HG03558 (cell line): Measurements from ENCODE around the gene TNFAIP8.
A peak's percentile ranks its signal among the peaks of the same experiment; 100 is the strongest.

Experiments
- ATAC-seq: cut with Tn5 transposase; IDR thresholded peaks from one replicate; pipeline ENCODE4 v1.9.1; 2021; ENCODE audit warnings: moderate number of reproducible peaks; ENCODE audit not compliant: unreplicated experiment; ENCODE audit errors: extremely low read depth

The TNFAIP8 gene

DNA sequence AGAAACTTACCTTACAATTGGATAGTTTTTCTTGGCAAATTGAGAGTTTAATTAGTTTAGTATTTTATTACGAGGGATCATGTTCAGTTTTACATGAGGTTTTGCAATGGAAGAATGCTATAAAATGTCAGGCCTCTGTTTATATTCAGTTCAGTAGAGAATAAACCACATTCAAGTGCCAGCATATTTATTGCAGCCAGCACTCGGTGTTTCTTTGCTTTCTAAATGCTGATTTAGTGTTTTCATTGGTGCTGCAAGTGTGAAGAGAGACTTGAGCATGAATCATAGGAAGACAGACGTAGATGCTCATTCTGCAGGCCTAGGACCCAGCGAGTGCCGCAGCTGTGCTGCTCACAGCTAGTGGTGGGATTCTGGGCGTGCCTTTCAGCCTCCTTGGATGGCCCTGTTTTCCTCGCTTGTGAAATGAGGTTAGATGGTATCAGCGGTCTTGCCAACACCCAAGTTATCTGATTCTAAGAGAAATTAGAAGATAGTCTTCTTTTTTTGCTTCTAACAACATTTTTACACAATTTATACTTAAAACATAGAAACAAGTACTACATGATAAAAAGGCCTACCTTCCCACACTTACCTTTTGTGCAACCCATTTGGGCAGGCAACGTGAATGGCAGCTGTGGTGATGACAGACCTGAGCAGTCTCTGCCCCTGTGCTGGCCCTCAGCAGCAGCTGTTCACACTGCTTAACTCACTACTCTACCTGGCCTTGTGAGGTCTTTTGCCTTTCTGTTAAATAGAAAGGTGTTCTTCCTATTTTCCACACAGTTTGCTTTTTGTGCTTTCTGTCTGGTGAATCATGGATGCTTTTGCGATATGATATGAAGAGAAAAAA, 26.8 kb upstream of the TNFAIP8 start:
- no peak for ATAC-seq

DNA sequence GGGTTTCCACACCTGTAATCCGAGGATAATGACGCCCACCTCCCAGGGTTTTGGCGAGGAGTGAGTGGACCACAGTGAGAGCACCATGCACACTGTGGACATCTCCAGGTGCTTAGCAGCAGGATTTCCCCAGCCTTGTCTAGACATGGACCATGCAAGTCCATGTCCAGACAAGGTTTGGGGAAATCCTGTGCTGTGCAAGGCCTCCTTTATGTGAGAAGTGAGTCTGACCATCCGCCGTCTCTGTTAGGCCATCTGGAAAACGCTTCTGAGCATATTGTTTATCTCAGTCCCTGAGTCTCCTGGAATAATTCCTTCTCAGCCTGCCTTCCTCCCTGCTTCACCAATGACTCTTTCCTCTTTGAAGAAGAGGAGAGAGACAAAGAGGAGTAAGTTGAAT, 26.2 kb upstream of the TNFAIP8 start:
- ATAC-seq = no peak

DNA sequence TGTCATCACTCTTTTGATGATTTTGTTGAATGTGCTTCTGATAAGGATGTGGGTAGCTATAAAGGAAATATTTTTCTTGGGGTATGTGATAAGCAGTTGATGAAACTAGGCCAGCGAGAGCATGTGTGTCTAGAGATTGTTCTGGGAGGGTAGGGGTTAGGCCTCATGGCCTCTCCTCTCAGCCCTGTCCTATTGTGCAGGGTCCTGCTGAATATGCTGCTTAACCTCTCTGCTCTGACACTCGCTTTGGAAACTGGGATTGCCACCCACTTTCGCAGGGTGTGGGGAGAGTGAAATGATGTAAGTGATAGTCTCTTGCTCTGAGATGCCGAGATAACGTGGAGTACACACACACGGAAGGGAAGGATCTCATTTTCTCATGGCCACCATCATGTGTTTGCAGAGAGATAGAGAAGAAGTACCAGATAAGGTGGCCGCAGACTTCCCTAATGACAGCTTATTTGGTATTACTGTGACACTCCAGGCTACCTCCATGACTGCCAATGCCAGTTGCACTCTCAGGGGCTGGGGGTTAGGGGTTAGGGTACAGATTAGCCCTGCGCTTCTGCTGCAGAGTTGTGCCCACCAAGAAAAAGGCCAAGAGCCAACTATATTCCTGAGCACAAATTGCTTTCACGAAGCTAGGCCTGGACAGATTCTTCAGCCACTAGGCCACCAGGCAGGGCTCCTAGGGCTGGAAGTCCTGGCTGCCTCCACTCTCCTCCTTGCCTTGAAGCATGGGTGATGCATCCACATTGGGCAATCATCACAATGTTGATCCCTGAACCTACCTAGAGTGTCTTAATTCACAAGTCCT, 25.2 kb upstream of the TNFAIP8 start:
- ATAC-seq = no peak

DNA sequence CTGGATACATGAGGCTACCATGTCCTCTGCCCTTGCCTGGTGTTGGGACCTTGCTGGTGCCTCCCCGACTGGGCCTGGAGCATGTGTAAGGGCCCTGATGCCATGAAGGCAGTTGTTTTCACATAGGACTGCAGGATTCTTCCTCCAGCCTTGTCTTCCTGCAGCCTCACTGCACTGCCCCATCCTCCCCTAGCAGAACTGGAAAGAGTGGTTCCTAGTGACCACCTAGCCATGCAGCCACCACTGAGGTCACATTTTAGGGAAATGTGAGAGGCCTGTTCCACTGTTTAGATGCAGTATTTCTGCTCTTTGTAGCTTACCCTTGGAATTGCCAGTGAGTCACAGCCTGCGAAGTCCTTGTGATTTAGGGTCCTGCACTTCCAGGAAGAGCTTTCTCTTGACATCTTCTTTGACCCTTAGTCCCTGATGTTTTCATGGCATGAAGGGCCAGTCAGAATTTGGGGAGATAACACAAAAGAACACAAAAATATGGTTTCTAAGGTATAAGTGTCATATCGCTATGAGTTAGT, 24.2 kb upstream of the TNFAIP8 start:
- ATAC-seq = no peak

DNA sequence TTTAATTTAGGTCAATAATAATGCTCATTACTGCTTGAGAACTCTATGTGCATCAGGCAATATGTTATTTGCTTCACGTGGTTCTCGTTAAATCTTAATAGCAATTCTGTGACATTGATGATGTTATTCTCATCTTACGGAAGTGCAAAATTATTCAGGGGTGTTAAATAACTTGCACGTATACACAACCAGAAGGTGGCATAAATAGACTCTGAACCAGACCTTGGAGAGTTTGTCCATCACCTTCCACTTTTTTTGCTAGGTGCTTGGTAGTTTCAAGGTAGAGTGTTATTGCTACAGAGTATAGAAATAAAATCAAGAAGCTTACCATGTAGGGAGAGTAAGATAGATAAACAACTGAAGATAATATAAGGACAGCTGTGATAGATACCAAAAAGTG, 23.6 kb upstream of the TNFAIP8 start:
- ATAC-seq = no peak

DNA sequence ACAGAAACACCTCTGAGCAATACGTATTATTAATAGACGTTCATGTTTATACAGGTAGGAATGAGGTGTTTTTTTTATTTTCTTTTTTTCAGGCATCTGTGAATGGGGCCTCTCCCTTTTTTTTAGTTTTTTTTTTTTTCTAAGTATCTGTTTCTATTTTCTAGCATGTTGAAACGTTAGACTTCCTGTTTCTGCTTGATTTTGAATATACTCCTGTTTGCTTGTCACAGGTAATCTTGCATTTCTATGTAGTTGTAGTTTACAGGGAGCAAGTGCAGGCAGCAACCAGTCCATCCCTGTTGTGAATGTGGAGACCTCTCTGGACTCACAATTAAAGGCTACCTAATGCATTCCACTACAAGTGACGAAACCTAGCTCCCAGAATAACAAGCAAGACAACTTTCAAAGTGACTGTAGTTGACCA, 22.8 kb upstream of the TNFAIP8 start:
- no peak for ATAC-seq

DNA sequence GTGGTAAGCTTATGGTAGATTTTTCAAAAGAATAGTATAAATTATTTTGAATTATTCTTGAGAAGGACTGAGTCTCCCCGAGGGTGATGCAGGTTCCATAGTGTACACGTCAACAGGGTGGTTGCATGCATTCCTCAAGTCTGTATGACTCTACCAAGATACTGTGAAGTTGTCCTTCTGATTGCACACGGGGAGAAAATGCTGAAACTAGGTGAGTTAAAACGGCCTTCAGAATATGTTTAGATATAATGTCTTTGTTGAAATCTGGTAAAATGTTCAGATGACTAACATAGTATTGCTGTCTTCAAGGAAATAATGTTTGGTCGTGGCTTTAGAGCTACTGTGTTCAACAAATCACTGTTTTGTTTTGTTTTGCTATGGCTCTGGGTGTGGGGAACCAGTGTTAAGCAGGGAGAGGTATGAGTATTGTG, 22.4 kb upstream of the TNFAIP8 start:
- no peak for ATAC-seq

DNA sequence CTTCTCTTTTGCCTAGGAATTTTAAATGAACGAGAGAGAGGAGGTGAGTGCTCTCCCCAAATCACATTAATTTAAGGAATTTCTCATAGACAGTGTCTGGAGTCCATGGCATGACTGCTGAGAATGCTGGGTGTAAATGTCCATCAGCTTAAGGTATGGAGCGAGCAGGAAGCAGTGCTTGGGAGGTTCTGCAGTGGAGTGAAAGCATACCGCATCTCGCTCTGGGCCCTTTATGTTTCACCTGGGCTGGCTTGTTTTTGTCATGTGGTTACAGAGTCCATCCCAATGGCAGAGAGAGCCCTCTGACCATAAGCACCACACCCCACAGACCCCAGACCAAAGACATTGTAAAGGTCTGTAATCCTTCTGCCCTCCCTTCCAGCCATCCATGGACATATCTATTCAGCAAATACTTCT, 20.6 kb upstream of the TNFAIP8 start:
- no peak for ATAC-seq

DNA sequence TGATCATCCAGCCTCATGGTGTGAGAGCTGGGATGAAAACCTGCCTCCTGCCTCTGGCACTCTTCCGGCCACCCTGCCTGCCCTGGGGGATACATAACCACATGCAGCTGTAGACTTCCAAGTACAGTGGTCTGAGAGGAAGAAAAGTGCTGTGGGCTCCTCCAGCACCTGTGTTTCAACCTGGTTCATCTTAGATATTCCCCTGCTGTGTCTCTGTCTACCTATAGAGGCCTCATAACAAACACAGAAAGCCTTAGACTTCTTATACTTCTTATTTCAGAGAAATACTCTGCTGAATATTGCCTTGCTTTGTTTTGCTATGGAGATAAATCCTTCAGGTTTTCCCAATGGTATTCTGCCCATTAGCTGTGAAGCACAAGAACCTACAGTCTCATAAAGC, 19.6 kb upstream of the TNFAIP8 start:
- ATAC-seq = no peak

DNA sequence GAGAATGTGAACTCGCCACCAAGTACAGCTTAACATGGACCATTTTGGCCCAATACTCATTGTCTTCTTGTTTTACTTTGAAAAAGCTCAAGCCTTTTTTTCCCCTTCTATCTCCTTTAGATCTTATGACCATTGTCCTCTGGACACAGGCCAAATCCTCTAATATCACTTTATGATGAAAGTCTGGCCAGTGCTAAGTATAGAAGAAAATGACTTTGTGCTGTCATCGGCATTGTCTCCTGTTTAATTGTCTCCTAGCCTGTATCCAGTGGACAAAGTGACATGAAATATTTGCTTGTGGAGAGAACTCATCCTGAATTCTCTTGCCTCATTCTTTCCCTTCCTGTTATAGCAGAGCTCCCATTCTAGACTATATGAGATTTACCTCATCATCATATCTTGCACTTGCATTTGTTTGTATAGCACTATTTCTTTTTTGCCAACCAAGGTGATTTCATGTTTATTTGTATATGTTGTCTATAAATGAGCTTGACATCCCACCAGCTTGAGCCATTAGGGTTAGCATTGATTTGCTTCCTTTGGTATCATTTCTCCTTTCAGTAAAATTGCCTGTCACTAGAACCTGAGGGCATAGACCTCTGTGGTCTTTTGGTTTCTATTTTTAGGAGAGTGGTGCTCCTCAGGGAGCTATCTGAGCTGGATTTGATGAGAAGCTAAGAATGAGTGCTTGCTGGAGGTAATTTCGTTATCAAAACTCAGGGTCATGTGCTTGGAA, 18.8 kb upstream of the TNFAIP8 start:
- no peak for ATAC-seq

DNA sequence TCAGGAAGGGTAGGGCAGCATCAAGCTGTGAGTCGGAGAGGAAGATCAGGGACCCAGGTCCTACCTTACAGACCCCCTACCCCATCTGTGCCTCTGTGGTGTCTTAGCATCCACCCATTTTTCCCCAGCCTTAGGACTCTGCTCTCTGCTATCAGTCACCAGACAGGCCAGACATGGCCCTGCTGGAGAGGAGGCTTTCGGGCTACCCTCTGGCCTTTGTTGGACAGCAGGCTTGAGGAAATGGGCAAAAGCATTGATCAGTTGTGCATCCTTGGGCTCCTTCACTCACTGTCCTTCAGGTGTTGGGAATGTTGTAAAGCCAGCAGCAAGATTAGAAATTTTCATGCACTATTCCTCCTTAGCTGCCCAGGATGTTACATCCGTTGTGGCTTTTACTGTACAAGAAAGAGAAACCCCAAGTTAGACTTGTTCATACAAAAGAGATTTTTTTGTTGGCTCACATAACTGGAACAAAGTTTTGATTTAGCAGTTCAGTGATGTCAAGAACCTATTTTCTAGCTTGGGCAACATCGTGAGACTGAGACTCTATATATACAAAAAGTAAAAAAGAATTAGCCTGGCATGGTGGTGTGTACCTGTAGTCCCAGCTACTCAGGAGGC, 17.4 kb upstream of the TNFAIP8 start:
- ATAC-seq = no peak

DNA sequence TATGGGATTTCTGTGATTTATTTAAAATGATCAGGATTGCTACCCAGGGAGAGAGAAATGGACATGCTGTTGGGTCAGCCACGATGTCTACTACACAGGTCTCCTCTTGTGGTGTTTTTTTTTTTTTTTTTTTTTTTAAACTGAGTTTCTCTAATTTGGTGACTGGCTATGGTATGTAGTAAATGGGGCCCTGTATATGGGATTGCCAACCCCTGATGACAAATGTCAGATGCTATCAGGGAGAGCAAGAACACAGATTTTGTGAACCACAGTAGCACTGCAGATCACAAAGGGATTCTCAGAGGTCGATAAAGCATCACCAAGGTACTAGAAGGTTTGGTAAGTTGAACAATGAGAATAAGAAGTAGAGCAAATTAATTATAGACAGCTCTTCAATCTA, 16.5 kb upstream of the TNFAIP8 start:
- ATAC-seq = no peak

DNA sequence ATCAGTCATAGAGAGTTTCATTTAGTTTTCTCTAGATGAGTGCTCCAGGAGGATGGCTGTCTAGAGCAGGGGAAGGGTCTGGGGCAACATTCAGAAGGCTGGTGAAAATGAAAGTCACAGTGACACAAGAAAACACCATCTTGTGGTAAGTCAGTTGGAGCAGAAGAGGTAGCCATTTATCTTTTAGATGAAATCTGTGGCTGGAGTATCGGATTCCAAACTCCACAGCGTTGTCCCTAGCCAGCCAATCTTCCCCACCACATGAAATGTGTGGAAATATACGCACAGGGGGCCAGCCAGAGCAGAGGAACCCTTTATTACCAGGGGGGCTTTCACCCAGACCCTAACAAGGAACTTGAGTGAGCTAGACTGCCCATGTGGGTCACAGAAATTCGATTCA, 15.9 kb upstream of the TNFAIP8 start:
- ATAC-seq = no peak

DNA sequence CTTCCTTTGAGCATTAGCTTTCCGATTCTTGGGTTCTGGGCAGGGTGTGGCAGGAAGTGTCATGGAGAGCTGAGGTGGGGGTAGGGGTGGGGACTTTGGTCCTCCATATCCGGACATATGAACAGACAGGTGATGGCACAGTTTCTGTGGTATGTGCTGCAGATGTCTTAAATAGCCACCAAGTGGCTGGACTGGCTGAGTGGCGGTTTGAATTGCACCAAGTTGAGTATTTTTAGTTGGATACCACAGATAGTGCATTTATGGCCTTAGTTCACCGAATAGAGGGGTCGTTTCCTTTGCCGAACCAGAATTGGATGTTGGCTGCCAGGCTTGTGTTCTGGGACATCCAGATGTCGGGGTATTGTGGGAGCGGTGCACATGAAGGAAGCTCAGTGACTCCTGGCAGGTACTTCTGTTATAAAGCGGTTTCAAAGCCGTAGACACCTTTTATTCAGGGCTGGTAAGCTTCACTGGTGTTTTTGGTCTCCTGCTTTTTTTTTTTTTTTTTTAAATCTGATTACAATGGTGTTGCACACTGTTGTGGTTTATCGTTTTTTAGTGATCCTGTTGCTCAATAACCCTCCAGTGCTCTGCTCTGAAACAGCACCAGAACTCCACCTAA, 15.1 kb upstream of the TNFAIP8 start:
- ATAC-seq = peak; percentile 35

DNA sequence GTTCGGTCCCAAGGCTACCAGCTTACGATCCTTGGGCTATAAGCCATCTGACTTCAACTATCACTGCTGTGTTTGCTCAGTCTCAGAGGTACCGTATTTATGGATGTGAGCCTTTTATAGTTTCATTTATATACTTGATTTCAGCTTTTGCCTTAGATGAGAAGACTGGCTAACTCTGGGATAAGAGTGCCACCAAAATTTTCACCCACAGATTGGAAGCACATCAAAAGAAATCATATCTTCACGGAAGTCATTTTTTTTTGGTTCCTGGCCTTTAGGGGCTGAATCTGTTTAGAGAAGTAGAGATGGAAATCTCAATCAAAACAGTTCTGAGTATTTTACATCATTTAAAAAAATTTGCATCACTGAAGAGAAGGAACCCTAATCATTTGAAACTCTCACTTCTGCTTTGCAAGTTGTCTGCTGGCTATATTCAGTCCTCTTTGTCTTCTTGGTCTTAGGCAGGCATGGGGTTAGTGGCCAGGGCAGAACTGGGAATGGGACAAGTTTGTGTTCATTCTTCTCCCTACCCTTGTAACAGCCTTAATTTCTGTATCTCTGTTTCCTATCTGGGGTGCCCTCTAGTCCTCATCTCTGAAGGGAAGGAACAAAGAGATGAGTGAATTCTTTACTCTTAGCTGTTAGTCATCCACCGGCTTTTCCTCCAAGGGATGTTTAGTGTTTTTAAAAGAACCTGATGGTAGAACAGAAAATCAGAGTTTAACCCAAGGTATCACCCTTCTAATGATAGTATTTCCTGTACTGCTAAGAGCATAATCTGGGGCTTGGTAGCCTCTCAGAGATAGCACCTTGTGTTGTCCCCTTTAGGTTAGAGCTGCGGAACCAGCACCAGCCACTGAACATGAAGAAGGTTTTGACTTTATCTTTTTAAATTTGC, 14.1 kb upstream of the TNFAIP8 start:
- peak; percentile 33 for ATAC-seq

DNA sequence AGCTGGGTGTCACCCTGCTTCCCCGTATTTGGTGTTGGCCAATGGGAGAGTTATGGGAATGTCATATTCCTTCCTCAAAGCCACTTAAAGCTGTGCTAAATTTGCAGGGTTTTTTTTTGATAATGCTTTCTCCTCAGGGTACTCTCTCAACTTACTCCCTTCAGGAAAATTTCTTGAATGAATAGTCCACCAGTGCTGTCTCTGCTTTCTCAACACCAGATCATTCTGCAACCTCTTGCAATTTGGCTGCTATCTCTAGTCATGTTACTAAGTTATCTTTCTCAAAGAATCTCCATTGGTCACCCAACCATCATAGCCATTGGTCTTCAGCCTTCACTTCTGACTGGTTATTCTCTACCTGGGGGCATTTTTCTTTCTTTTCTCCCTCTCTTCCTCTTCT, 13.4 kb upstream of the TNFAIP8 start:
- no peak for ATAC-seq

DNA sequence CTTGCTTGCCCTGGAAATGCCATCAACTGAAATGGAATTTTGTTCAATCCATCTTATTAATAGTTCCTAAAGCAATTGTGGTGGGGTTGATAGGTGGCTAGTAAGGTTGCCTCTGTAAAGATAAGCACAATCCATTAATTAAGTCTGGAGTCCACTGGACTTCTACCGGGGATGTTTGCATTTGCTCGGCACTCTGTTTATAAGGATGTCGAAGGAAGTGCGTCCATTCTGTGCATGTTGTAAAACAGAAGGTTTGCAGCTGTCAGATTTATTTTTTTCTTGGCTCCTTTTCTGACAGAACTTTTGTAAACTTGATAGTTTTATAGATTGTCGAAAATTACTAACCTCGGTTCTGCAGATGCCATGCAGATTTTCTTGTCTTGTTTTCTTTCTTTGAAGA, 12.8 kb upstream of the TNFAIP8 start:
- ATAC-seq = no peak

DNA sequence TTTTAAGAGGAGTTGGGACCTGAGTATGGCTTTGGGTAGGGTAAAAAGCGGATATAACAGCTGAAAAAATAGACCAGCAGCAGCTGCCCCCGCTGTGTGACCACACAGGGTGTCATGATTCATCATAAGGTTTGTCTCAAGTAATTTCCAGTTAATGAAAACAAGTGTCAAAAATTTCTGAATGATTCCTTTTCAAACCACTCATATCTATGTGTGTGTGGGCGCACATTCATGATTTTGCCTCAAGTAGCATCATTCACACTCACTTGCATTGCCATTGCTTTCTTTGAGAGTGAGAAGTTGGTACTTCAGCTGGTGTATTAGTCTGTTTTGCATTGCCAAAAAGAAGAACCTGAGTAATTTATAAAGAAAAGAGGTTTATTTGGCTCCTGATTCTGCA, 12.1 kb upstream of the TNFAIP8 start:
- peak; percentile 19 for ATAC-seq

DNA sequence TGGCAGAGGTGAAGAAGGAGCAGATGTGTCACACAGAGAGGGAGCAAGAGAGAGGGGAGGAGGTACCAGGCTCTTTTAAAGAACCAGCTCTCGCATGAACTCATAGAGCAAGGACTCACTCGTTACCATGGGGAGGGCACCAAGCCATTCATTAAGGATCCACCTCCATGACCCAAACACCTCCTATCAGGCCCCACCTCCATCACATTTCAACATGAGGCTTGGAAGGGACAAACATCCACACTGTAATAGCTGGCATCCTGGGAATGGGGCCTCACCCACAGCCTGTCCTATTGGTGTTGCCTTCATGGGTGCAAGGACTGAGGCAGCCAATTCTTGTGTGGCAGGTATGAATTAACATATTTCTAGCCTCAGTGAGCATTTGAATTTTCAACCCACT, 11.6 kb upstream of the TNFAIP8 start:
- ATAC-seq = no peak
